Vagina (tissue), 2 donors: ENCODE measurements around the gene SST.

Experiments
- POLR2A ChIP-seq, 2 donors: fragments of 450-650 bp; IDR thresholded peaks; one replicate each; pipeline ENCODE4 v1.6.1; 2017; ENCODE audit warnings: antibody characterized with exemption in 2 of 2, mild to moderate bottlenecking in 2 of 2, moderate library complexity in 2 of 2
- POLR2AphosphoS5 ChIP-seq, 2 donors: sonication (generic); formaldehyde crosslinking; IDR thresholded peaks; one replicate each; pipeline ENCODE4 v1.9.0; 2017; ENCODE audit warnings: antibody characterized with exemption in 2 of 2, mild to moderate bottlenecking in 2 of 2, low read depth in 1 of 2; ENCODE audit not compliant: insufficient read depth in 1 of 2
- TF ChIP-seq, protein P1 (sequence below), 3 experiments: fragments of 450-650 bp in 2 of 3; fragments of 200-600 bp in 1 of 3; sonication (generic) in 1 of 3; IDR thresholded peaks; one replicate each; pipeline ENCODE4 v1.5.1; 2017 to 2019; ENCODE audit warnings: antibody characterized with exemption in 3 of 3, mild to moderate bottlenecking in 2 of 3, moderate library complexity in 2 of 3

- TF ChIP-seq POLR2A (IDR thresholded peaks at IDR 0.05) (no peak), POLR2AphosphoS5 (IDR thresholded peaks at IDR 0.05; ENCODE audit: insufficient read depth in 1 of 2, low read depth in 1 of 2) (no peak)
- TF ChIP-seq, protein P1, sequence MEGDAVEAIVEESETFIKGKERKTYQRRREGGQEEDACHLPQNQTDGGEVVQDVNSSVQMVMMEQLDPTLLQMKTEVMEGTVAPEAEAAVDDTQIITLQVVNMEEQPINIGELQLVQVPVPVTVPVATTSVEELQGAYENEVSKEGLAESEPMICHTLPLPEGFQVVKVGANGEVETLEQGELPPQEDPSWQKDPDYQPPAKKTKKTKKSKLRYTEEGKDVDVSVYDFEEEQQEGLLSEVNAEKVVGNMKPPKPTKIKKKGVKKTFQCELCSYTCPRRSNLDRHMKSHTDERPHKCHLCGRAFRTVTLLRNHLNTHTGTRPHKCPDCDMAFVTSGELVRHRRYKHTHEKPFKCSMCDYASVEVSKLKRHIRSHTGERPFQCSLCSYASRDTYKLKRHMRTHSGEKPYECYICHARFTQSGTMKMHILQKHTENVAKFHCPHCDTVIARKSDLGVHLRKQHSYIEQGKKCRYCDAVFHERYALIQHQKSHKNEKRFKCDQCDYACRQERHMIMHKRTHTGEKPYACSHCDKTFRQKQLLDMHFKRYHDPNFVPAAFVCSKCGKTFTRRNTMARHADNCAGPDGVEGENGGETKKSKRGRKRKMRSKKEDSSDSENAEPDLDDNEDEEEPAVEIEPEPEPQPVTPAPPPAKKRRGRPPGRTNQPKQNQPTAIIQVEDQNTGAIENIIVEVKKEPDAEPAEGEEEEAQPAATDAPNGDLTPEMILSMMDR (IDR thresholded peaks at IDR 0.05), result no peak
Observed at GRCh38 chr3:187662848-187663409, 7.3 kb downstream of the SST start.
